Stimulated activated CD4-positive, alpha-beta T cell treated with anti-CD3 and anti-CD28 coated beads, Interleukin-2, amount 100 ng/mL, for 24 hours (primary cell): ENCODE measurements around the gene CD74.

Experiments used
- DNase-seq, 2 donors: peaks; one replicate each; pipeline ENCODE4 v3.0.0-alpha.2; 2020

The CD74 gene

GRCh38 chr5:150409638-150410523 lies 2.8 kb downstream of the CD74 start:
- peak; percentile 46 to 48 for DNase-seq

- no peak for DNase-seq
Observed at GRCh38 chr5:150408231-150408943, 4.3 kb downstream of the CD74 start.

- no peak for DNase-seq
Observed at GRCh38 chr5:150407096-150407720, 5.5 kb downstream of the CD74 start.

- no peak for DNase-seq
Observed at GRCh38 chr5:150406723-150407095, 6.0 kb downstream of the CD74 start.

GRCh38 chr5:150406103-150406722 lies 6.5 kb downstream of the CD74 start:
- no peak for DNase-seq

- DNase-seq = no peak
Observed at GRCh38 chr5:150404941-150405816, 7.5 kb downstream of the CD74 start.

- DNase-seq = no peak
Observed at GRCh38 chr5:150404535-150404934, 8.2 kb downstream of the CD74 start.

- no peak for DNase-seq
Observed at GRCh38 chr5:150404121-150404520, 8.6 kb downstream of the CD74 start.

- no peak for DNase-seq
Observed at GRCh38 chr5:150402901-150403342, 9.8 kb downstream of the CD74 start.

GRCh38 chr5:150402229-150402773 lies 10.4 kb downstream of the CD74 start:
- no peak for DNase-seq

- no peak for DNase-seq
Observed at GRCh38 chr5:150401376-150402228, 11.1 kb downstream of the CD74 start.

- no peak for DNase-seq
Observed at GRCh38 chr5:150401076-150401375, 11.7 kb downstream of the CD74 start.

- no peak for DNase-seq
Observed at GRCh38 chr5:150400316-150401075, 12.2 kb downstream of the CD74 start.

- no peak for DNase-seq
Observed at GRCh38 chr5:150399524-150400211, 13.0 kb downstream of the CD74 start.

- peak in 1 of 2 donors; percentile 28 for DNase-seq
Observed at GRCh38 chr5:150398722-150399523, 13.8 kb downstream of the CD74 start.

- DNase-seq = no peak
Observed at GRCh38 chr5:150397782-150398721, 14.7 kb downstream of the CD74 start.

- no peak for DNase-seq
Observed at GRCh38 chr5:150397146-150397781, 15.4 kb downstream of the CD74 start.
